Measurements from ENCODE around the gene FBXO46. TPM values are rescaled to one million over a fixed set of nuclear protein-coding genes. Genes with fewer than 3 reads are reported as not detected.

Gene FBXO46
- total RNA-seq, 1 experiment from 2014 or later = 43.9 TPM

DNA sequence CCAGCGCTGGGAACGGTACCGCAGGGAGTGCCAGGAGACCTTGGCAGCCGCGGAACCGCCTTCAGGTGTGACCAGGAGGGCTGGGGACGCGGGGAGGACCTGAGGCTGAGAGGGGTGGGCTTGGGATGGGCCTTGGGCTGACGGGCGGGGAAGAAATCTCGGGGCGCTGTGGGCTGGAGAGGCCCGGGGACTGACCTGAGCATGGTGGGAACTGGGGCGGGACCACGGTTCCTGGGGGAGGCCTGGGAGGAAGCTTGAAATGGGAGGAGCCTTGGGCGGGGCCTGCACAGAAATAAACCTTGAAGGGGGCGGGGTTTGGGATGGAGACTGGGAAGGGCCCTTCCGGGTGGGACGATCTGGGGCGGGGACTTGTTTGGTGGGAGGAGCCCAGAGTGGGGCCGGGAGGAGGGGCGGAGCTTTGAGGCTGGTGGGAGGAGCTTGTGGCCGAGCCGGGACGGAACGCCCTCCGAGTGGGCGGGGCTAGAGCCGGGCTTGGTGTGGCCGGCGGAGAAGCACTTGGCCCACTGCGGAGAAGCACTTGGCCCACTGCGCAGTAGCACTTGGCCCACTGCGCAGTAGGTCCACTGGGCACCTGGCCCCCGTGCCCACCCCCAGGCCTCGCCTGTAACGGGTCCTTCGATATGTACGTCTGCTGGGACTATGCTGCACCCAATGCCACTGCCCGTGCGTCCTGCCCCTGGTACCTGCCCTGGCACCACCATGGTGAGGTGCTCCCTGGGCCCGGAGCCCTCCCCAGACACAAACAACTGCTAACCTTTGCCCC lies 59.8 kb downstream of the FBXO46 start:
- TF ChIP-seq, protein P1, sequence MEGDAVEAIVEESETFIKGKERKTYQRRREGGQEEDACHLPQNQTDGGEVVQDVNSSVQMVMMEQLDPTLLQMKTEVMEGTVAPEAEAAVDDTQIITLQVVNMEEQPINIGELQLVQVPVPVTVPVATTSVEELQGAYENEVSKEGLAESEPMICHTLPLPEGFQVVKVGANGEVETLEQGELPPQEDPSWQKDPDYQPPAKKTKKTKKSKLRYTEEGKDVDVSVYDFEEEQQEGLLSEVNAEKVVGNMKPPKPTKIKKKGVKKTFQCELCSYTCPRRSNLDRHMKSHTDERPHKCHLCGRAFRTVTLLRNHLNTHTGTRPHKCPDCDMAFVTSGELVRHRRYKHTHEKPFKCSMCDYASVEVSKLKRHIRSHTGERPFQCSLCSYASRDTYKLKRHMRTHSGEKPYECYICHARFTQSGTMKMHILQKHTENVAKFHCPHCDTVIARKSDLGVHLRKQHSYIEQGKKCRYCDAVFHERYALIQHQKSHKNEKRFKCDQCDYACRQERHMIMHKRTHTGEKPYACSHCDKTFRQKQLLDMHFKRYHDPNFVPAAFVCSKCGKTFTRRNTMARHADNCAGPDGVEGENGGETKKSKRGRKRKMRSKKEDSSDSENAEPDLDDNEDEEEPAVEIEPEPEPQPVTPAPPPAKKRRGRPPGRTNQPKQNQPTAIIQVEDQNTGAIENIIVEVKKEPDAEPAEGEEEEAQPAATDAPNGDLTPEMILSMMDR (conservative IDR thresholded peaks at IDR 0.05) = no peak
- H4K8ac ChIP-seq (replicated peaks; ENCODE audit: insufficient read length, low read depth, low read length) = no peak overlapping the region
- WGBS (ENCODE audit: extremely low coverage, insufficient read length, low lambda C conversion rate) = no CpG with 5 or more reads among the region's 42 CpGs
- H3K23me2 ChIP-seq (ENCODE audit: insufficient read length, low read depth, low read length, poor library complexity, severe bottlenecking) = peaks cover 15% of the 10 kb centered on the region
- H3K9ac ChIP-seq (ENCODE audit: extremely low read depth, insufficient read length, low read length) = no peak overlapping the region
- Mint-ChIP-seq H3K36me3 (ENCODE audit: insufficient read depth in 1 of 3, low read depth in 3 of 3) (peaks cover 0 to 2% (median 0%) of the 10 kb centered on the region in 3 experiments; a peak in 1 of 7 replicates), H3K4me3 (peak overlapping the region; percentile 78 to 81), H3K27me3 (ENCODE audit: low read depth) (peaks cover 69% of the 10 kb centered on the region), H3K27ac (no peak overlapping the region; a peak in 2 of 7 replicates), H3K4me1 (peaks cover 16 to 25% of the 10 kb centered on the region in 2 experiments), H3K9me3 (no peaks in the 10 kb centered on the region; a peak in 1 of 5 replicates)
- H4K91ac ChIP-seq (ENCODE audit: insufficient read length, low read depth, low read length) = no peak overlapping the region
- H3K14ac ChIP-seq (ENCODE audit: insufficient read depth, low read length) = no peak overlapping the region
- no peak overlapping the region for H2BK5ac ChIP-seq (ENCODE audit: insufficient read length, low read length)
- H3K4me2 ChIP-seq (ENCODE audit: insufficient read depth, insufficient read length, low read length) = peak overlapping the region; percentile 23
- H3K18ac ChIP-seq (ENCODE audit: insufficient read length, low read depth, low read length) = no peak overlapping the region
- H2BK20ac ChIP-seq (ENCODE audit: low read depth, low read length, poor library complexity, severe bottlenecking) = no peak overlapping the region
- H3K27ac ChIP-seq (ENCODE audit: insufficient read length, low read depth, low read length) = no peak overlapping the region
- H3T11ph ChIP-seq (ENCODE audit: low read length) = no peak overlapping the region
- no peak overlapping the region for H3K4ac ChIP-seq (ENCODE audit: low read depth, low read length)
- no peak overlapping the region for H2AK5ac ChIP-seq (ENCODE audit: insufficient read length, low read length)
- H3K27me3 ChIP-seq (ENCODE audit: insufficient read depth, low read length) = peaks cover 9% of the 10 kb centered on the region; the same call in 1 of the 2 replicates
- no peaks in the 10 kb centered on the region for H3K79me1 ChIP-seq (ENCODE audit: insufficient read depth, low read depth, low read length, poor library complexity, severe bottlenecking)
- peak; percentile 96 for DNase-seq
- H2BK12ac ChIP-seq (ENCODE audit: insufficient read length, low read depth, low read length) = no peak overlapping the region
- H3K56ac ChIP-seq (ENCODE audit: insufficient read length, low read depth, low read length) = no peak overlapping the region
- H4K5ac ChIP-seq (ENCODE audit: insufficient read length, low read depth, low read length) = no peak overlapping the region
- H2BK15ac ChIP-seq (ENCODE audit: low read depth, low read length) = no peak overlapping the region
- H2BK120ac ChIP-seq (ENCODE audit: low read depth, low read length, poor library complexity, severe bottlenecking) = no peak overlapping the region
- peaks cover 2% of the 10 kb centered on the region; the same call in 1 of the 2 replicates for H3K4me1 ChIP-seq (ENCODE audit: insufficient read depth, low read length)
- H3K9me3 ChIP-seq (ENCODE audit: control insufficient read depth, low read depth, low read length) = no peaks in the 10 kb centered on the region
- H4K20me1 ChIP-seq (ENCODE audit: control insufficient read depth, insufficient read depth, insufficient read length) = no peaks in the 10 kb centered on the region
- no peak overlapping the region for H2AFZ ChIP-seq (ENCODE audit: low read length)
- H3K79me2 ChIP-seq (ENCODE audit: insufficient read depth, low read length) = no peaks in the 10 kb centered on the region
- H3K23ac ChIP-seq (ENCODE audit: insufficient read length, low read depth, low read length) = no peak overlapping the region
